ENCODE results near the gene LTB. TPM values are rescaled to one million over a fixed set of nuclear protein-coding genes. Genes with fewer than 3 reads are reported as not detected.
"Not testable (repeated sequence)": the region's sequence is repeated elsewhere in the genome, so short reads cannot be mapped to it uniquely, and the experiment has no call there.

The LTB gene
- total RNA-seq, 1 donor from 2014 or later: 1.1 TPM

GRCh38 chr6:31575335-31575901, 6.8 kb downstream of the LTB start, which contains the start of gene TNF:
TNF (plus strand) TSS chr6:31575565; CDS start chr6:31575742, 177 bp downstream.
- peak; percentile 23 for ATAC-seq

DNA sequence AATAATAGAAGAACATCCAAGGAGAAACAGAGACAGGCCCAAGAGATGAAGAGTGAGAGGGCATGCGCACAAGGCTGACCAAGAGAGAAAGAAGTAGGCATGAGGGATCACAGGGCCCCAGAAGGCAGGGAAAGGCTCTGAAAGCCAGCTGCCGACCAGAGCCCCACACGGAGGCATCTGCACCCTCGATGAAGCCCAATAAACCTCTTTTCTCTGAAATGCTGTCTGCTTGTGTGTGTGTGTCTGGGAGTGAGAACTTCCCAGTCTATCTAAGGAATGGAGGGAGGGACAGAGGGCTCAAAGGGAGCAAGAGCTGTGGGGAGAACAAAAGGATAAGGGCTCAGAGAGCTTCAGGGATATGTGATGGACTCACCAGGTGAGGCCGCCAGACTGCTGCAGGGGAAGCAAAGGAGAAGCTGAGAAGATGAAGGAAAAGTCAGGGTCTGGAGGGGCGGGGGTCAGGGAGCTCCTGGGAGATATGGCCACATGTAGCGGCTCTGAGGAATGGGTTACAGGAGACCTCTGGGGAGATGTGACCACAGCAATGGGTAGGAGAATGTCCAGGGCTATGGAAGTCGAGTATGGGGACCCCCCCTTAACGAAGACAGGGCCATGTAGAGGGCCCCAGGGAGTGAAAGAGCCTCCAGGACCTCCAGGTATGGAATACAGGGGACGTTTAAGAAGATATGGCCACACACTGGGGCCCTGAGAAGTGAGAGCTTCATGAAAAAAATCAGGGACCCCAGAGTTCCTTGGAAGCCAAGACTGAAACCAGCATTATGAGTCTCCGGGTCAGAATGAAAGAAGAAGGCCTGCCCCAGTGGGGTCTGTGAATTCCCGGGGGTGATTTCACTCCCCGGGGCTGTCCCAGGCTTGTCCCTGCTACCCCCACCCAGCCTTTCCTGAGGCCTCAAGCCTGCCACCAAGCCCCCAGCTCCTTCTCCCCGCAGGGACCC, 7.8 kb downstream of the LTB start:
- ATAC-seq: no peak

DNA sequence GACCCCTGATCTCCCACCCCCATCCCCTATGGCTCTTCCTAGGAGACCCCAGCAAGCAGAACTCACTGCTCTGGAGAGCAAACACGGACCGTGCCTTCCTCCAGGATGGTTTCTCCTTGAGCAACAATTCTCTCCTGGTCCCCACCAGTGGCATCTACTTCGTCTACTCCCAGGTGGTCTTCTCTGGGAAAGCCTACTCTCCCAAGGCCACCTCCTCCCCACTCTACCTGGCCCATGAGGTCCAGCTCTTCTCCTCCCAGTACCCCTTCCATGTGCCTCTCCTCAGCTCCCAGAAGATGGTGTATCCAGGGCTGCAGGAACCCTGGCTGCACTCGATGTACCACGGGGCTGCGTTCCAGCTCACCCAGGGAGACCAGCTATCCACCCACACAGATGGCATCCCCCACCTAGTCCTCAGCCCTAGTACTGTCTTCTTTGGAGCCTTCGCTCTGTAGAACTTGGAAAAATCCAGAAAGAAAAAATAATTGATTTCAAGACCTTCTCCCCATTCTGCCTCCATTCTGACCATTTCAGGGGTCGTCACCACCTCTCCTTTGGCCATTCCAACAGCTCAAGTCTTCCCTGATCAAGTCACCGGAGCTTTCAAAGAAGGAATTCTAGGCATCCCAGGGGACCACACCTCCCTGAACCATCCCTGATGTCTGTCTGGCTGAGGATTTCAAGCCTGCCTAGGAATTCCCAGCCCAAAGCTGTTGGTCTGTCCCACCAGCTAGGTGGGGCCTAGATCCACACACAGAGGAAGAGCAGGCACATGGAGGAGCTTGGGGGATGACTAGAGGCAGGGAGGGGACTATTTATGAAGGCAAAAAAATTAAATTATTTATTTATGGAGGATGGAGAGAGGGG, 8.8 kb downstream of the LTB start:
- no peak for ATAC-seq

DNA sequence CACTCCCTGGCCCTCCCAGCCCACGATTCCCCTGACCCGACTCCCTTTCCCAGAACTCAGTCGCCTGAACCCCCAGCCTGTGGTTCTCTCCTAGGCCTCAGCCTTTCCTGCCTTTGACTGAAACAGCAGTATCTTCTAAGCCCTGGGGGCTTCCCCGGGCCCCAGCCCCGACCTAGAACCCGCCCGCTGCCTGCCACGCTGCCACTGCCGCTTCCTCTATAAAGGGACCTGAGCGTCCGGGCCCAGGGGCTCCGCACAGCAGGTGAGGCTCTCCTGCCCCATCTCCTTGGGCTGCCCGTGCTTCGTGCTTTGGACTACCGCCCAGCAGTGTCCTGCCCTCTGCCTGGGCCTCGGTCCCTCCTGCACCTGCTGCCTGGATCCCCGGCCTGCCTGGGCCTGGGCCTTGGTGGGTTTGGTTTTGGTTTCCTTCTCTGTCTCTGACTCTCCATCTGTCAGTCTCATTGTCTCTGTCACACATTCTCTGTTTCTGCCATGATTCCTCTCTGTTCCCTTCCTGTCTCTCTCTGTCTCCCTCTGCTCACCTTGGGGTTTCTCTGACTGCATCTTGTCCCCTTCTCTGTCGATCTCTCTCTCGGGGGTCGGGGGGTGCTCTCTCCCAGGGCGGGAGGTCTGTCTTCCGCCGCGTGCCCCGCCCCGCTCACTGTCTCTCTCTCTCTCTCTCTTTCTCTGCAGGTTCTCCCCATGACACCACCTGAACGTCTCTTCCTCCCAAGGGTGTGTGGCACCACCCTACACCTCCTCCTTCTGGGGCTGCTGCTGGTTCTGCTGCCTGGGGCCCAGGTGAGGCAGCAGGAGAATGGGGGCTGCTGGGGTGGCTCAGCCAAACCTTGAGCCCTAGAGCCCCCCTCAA, 9.9 kb downstream of the LTB start, which contains the start of gene LTA:
Gene LTA, plus strand, starts transcription at position 249 of the 871 bp plus-strand sequence. Its CDS starts 454 bp downstream, at position 703.
- ATAC-seq: peak; percentile 33

GRCh38 chr6:31569861-31570536, 12.2 kb downstream of the LTB start:
- no peak for ATAC-seq

GRCh38 chr6:31568537-31568961, 13.7 kb downstream of the LTB start:
- peak; percentile 31 for ATAC-seq

DNA sequence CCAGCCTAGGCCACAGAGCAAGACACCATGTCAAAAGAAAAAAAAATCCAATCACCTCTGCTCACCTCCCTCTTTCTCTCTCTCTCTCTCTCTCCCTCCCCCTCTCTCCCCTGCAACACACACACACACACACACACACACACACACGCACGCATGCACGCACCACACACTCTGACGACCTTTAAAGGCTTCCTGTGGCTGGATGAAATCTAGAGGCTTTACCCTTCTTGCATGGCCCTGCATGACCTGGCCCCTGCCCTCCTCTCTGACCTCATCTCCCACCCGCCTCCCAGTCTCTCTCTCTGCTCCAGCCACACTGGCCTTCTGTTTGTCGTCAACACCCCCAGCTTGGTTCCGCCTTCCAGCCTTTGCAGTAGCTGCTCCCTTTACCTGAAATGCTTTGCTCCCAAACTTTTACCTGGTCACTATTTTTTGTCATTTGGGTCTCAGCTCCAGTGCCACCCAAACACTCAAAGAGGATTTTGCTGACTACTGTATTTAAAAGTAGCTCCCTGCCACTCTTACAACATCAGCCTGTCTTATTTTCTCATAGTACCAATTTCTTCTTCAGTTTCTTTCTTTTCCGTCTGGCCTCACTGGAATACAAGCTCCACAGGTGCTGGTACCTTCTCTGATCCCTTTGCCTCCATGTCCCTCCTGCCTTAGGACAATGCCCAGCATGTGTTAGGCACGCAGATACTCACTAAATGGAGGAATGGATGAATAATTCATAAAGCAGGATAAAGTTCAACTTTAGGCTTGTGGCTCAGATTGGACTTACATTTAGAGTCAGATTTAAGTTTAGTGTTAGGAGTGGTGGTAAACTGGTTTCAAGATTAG, 14.5 kb downstream of the LTB start:
- no peak for ATAC-seq

DNA sequence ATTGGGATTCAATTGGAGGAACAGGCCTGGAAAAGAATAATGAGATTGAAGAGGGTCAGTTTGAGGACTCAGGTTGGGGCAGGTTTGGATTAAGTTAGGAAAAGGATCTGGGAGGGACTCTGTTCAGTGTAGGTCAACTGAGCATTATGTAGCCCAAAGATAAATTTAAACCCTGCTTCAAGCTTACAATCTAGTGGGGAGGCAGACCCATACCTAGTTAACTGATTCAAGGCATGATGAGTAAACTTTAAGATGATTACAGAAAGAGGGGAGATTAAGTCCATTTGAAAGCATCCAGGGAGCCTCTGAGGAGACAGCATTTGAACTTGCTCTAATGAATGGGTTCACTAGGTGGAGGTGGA, 21.5 kb downstream of the LTB start:
- no peak for ATAC-seq

DNA sequence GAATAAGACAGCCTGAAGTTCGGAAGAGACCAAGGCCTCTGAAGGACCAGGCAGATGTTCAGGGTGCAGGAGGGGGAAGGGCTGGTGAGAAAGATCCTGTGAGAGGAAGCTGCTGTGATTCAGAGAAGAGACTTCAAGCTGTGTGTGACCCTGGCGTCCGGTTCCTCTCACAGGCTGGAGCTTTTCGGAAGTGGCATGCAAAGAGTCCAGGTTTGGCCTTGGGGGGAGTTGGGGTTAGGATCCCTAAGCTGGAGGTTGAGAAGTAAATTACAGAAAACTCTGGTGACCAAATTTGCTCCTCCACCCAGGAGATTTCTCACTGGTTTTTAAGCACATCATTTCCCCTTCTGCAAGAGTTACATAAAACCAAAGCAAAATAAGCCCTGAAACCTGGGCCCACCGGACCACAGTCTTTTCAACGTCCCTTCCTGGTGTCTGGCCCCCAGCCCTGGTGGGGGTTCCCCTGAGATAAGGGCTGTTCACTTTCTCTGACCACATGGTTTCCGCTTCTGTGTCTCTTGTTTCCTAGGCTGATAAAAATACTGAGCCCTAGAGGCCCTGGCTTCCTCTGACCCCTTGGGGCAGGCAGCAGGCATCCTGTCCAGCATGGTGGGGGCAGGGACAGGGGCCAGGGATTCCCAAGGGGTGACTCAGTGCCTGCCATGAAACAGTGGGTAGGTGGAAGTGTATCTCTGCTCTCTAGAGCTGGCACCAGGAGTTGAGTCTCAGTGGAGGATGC, 22.1 kb downstream of the LTB start:
- peak; percentile 66 for ATAC-seq

DNA sequence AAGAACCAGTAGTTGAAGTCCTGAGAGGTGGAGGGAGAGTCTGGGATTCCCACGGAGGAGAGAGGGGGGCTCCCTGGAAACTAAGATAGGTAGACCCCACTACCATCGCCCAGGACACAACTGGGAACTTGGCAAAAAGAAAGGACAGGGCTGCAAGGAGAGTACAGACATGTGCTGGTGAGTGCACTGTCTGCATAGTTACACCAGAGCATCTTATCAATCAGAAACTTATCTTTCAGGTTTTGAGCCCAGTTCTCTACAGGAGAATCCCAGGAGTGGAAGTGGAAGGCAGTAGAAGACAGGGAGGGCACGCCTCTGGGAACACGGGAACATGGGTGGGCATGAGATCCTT, 22.6 kb downstream of the LTB start:
- ATAC-seq: no peak

- ATAC-seq: peak; percentile 30
Measured at GRCh38 chr6:31558631-31559500, 23.4 kb downstream of the LTB start.

DNA sequence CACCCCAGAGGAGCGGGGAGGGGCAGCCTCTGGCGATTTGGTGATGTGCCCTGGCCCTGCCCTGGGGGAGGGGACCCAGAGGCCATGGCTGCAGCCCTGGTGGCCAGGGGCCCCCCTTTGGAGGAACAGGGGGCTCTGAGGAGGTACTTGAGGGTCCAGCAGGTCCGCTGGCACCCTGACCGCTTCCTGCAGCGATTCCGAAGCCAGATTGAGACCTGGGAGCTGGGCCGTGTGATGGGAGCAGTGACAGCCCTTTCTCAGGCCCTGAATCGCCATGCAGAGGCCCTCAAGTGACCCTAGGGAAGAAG, 24.0 kb downstream of the LTB start:
- no peak for ATAC-seq

DNA sequence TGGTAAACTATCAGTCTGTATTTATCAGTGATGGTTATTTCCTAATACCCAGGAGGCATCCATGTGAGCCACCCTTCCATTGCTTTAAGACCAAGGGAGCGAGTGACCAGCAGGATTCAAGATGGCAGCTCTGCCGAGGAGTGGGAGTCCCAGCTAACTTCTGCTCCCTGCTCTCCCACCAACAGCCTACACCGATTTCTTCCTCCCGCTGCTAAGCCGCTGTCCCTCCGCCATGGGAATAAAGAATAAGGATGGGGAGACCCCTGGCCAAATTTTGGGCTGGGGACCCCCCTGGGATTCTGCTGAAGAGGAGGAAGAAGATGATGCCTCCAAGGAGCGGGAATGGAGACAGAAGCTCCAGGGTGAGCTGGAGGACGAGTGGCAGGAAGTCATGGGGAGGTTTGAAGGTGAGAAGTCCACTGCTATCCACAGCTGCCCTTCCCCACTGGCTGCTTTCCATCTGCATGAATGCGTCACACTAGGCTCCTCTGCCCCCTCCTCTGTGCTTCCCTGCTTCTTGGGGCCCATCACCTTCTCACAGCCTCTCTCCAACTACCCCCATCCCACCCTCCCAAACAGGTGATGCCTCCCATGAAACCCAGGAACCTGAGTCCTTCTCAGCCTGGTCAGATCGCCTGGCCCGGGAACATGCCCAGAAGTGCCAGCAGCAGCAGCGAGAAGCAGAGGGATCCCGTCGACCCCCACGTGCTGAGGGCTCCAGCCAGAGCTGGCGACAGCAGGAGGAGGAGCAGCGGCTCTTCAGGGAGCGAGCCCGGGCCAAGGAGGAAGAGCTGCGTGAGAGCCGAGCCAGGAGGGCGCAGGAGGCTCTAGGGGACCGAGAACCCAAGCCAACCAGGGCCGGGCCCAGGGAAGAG, 24.5 kb downstream of the LTB start:
- no peak for ATAC-seq

DNA sequence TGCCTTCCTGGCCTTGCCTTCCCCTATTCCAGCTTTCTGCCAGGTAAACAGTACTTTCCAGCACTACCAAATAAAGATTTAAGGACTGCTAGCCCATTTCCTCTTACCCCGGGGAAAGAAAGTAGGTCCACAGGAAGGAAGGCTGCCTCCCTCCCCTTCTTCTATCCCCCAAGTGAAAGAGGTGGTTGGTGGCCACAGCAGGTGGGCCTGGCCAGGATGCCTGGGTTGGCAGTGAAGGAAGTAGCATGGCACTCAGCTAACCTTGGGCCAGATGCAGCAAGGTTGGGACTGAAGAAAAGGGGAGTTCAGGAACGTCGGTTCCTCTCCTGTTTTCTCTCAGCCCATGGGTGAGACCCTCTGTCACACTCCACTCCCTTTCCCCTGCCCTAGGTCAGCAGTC, 25.9 kb downstream of the LTB start:
- ATAC-seq: no peak

GRCh38 chr6:31551371-31551770, 30.9 kb downstream of the LTB start:
- ATAC-seq: not testable (repeated sequence)

GRCh38 chr6:31548544-31548873, 33.7 kb downstream of the LTB start:
- ATAC-seq: no peak

- ATAC-seq: no peak
Measured at GRCh38 chr6:31547727-31548543, 34.3 kb downstream of the LTB start.

Data from esophagus mucosa (tissue), 1 donor.